Midbrain (tissue), 1 donor: ENCODE measurements around the gene TSR2.

Experiments
- DNase-seq: peaks from one replicate; lab custom pipeline; 2025; lab: John Stamatoyannopoulos, UW

TSR2 gene

DNA sequence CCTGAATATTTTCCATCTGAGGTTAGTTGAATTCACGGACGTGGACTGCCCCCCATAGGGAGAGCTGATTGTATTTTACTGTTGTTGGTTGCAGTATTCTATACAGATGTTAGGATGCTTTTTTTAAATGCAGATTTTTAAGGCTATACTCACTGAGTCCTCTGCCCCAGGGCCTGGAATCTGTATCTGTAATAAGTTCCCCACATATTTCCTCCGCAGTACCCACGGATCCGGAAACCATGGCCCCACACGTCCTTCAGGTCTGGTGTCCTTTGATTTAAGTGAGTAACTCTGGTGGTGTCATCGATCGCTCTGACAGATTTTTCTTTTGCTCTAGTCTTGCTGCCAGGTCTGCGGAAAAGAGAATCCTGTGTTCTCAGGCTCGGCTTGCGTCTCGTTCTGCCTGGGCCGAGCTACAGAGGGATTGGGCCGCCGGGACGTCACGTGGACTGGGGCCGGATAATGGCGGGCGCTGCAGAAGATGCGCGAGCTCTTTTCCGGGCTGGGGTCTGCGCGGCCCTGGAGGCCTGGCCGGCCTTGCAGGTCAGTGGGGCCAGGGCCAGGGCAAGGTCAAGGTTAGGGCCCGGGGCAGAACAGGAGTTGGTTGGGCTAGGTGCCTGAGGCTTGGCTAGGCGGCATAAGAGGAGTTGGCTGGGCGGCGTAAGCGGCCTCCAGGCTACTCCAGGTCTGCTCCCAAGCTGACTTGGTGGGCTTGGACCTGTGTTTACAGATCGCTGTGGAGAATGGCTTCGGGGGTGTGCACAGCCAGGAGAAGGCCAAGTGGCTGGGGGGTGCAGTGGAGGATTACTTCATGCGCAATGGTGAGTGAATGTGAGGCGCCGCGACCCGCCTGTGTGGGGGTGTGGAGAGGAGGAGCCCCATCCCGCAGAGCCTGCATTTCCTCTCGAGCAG lies at the start of gene TSR2:
TSR2 (plus strand) TSS at position 445 of the 912 bp plus-strand sequence; CDS start at position 463, 18 bp downstream.
- DNase-seq, result peak; percentile 71

DNA sequence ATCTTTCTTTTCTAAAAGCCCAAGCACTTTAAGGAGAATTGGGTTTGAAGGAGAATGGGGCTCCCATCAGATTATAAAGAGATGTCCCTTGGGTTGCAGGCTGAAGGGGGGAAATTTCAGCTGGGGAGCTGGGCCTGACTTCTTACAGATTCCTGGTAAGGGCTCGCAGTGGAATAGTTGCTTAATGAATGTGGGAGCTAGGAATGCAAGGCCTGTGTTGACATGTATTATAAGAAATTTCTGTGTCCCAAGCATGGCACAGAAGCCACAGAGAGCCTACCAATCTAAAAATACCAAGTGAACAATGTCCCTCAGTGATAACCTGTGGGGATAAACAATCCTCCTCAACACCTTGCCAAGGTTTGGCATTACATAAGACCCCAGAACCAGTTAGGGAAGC lies 43.1 kb upstream of the TSR2 start:
- no peak for DNase-seq

- DNase-seq, result no peak
These were observed 32.9 kb upstream of the TSR2 start for GRCh38 chrX:54407266-54407665.

GRCh38 chrX:54411732-54412131 lies 28.5 kb upstream of the TSR2 start:
- no peak for DNase-seq

DNA sequence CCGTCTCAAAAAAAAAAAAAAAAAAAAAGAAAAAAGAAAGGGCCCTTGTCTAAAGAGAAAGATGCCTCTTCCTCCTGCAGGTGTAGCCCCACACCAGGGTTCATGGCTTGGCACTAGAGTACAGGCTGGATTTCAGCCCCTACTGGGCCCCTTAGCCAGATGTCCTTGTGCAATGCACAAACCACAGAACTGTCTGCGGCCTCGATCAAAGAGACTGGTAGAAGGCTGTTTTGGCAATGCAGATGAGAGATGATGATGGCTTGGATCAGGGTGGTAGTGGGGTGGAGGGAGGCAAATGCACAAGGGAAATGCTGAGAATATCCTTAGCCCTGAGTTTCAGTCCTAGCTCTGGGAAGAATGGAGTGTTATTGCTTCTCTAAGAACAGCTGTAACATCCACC lies 26.5 kb upstream of the TSR2 start:
- DNase-seq, result no peak

GRCh38 chrX:54415534-54416350 lies 24.5 kb upstream of the TSR2 start:
- DNase-seq, result no peak

- DNase-seq, result no peak
These were observed 23.2 kb upstream of the TSR2 start for GRCh38 chrX:54416965-54417364.

- DNase-seq, result no peak
These were observed 20.5 kb upstream of the TSR2 start for GRCh38 chrX:54419559-54420302.

GRCh38 chrX:54422168-54422567 lies 18.0 kb upstream of the TSR2 start:
- DNase-seq, result no peak

DNA sequence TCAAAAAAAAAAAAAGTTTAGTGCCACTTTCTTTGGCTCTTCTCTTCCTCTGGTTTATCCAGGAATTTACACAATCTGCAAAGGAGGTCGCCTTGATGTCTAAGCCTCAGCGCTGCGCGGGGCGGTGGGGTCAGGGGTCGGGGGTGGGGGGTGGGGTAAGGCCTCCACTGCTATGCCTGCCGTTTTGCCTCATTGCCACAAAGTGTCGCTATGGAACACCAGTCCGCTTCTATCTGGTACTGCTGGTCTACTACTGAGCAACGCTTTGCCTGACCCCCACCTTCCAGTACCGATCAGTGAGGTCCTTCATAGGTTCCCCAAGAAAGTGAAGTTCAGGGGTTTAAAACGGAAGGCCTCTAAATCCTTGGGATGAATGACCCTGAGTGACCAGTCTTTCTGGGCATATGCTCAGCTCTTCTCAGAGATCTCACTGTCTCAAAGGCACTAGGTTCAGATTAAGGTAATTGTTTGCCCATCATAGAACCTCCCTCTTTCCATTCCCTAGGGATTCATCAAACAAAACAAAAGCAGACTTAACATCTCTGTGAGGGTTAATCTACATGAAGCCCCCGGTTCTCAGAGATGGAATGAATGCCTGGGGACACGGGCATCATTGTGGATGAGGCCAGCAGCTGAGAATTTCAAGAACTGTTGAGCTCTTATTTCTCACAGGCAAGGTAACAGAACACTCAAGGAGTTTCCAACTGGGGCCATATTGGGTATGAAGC lies 16.9 kb upstream of the TSR2 start:
- DNase-seq, result no peak

DNA sequence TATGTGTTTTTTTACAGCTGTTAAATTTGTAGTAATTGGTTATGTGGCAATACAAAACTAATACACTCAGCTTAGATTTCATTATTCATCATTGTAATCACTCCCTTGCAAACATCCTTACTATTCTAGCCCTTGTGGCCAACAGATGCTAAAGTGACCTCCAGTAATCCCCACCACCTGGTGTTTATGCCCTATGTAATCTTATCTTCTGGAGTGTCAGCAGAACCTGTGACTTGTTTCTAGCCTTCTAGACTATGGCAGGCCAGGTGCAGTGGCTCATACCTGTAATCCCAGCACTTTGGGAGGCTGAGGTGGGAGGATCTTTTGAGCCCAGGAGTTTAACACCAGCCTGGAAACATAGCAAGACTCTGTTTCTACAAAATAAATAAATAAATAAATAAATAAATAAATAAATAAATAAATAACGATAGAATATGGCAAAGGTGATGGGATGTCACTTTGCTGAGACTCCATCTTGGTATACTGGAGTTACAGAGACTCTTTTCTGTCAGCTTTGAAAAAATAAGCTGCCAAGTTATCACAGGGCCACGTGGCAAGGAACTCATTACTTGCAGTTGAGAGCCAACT lies 12.3 kb upstream of the TSR2 start:
- no peak for DNase-seq

- no peak for DNase-seq
These were observed 9.7 kb upstream of the TSR2 start for GRCh38 chrX:54430519-54430918.

DNA sequence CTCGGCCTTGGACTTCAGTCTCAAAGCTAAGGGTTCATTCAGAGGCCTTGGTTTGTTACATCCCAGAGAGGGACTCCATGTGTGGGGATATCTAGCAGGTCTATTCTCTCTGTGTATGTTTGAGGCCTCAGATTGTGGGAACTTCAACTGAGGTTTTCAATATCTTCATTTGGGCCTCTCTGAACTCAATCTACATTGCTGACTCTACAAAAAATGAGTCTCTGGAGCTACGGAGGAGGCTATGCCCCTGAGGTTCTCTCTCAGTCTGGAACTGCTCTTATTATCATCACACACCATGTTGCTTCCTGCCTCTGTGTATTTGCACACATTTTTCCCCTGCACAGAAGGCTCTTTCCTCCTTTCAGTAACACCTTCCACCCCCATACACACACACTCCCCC lies 5.1 kb upstream of the TSR2 start:
- DNase-seq, result no peak

DNA sequence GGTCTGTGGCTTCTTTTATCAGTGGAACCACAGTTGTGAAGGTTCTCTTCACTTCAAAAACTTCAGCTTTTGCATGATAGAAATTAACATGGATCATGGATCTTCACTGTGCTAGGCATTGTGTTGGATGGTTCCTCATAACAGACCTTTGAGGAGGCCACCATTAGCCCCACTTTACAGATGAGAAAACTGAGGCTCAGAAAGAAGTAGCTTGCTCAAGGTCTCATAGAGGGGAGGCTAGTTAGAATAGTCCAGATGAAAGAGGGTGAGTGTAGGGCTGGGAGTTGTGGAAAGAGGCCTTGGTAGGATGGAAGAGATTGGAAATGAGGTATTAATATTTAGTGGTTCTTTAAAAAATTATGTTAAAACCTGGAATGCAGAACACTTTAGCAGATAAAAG lies 2.6 kb downstream of the TSR2 start:
- DNase-seq, result no peak

DNA sequence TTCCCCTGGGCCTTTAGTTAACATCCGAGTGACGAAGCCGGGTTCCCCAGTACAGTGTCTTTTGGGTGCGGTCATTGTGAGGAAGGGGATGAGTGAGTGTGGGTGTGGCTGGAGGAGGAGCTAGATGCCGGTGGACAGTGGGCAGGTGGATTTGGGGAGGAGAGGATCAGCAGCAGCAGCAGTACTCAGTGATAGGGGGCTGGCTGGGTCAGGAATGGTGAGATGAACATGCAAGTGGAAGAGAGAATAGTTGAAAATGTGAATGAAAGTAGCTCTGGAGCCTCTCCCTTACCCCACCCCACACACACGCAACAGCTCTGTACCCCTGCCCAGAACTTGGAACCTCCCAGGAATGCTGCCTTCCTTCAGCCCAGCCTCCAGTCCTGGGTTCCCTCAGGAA lies 4.5 kb downstream of the TSR2 start:
- DNase-seq, result no peak

DNA sequence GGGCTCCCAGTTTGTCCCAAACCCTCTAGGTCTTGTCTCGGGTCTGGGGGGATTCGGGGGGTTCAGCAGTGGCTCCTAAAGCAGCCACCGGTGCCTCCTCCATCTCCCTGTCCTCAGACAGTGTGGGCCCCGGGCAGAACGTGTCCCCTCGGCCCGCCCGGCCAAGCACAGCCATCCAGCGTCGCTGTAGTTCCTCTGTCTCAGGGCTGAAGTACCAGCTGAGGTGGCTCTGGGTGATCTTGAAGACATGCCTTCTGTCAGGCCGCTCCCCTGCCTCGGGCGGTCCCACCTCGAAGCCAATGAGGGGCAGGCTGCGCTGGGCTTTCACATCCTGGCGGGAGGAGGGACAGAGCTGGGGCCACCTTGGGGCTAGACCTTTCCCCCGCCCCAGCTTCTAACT lies 5.9 kb downstream of the TSR2 start:
- DNase-seq, result no peak

DNA sequence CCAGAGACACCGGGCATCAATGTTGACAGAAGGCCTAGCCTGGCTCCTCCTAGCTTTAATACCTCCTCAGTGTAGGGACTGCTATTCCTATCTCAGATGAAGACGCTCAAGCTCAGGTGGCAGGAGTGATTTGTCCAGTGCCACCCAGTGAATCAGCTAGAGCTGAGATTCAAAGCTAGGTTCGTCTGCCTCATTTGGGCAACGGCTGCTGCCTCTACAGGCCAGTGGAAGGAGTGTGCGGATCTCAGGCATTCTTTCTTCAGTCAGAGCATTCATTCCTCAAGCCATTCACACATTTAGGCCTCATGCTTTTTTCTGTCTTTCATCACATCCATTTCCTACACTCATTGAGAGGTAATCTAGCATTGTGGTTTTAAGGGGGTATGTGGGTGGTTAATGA lies 7.3 kb downstream of the TSR2 start:
- DNase-seq, result no peak

DNA sequence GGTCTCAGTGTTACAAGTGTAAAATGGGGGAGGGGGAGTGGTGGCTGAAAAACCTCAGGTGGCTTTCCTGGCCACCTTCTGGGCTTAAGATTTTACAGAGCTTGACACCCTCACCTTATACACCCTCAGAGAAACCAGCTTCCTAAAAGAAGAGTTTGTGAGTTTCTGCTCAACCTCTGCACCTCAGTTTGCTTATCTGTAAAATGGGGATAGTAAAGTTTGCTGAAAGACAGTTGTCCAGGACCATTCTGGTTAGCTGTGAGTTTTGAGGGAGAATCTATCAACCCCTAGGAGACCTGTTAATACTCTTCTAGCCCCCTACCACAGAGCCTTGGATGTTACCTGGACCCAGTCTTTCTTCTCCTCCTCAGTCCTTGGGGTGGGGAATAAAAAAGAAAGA lies 9.7 kb downstream of the TSR2 start:
- DNase-seq, result no peak

DNA sequence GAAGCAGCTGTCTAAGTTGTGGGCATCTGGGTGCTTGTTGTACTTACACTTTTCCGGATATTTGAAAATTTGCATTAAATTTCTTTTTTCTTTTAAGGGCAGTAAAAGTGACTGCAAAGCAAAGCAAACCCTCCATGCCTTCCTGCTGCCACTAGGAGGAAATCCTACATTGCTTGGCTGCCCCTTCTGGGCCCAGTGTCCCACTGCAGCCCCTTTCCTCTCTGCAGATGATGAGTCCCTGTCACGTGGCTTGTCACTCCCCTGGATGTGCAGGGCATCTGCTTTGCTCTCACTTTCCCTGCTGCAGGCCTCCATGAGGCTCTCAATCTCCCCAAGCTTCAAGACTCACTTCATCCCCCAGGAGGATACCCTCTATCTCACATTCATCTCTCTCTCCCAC lies 12.7 kb downstream of the TSR2 start:
- no peak for DNase-seq

DNA sequence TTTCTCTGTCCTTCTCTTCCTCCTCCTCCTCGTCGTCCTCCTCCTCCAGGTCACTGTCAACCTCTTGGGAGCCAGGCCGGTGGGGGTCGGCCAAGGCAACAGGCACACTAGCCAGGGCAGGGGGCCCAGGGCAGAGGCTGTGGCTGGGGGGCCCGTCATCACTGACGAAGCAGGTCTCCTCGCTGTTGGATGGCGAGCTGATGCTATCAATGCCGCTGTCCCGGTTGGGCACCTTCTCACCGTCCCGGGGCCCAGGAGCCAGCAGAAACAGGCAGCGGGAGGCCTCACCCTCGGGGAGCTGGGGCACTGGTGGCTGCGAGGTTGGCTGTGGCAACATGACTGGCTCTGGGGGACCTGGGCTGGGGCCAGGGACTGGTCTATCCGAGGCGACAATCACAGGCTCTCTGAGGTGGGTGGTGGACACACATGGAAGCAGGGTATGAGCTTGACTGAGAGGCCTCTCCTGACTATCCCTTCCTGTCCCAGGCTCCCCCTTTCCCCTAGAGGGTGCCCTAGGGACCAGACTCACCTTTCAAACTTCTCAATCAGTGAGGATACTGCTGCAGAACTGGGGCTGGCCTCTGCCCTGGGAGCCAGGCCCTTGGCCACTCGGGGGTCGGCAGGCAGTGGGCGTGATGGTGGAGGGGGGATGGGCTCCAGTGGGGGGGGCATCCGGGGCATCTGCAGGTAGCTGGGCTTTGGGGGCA lies 30.0 kb downstream of the TSR2 start:
- DNase-seq, result no peak
